Activated naive CD4-positive, alpha-beta T cell treated with anti-CD3 and anti-CD28 coated beads, Interleukin-2, amount 50 U/mL, for 24 hours (primary cell): ENCODE results near the gene ZNF497.
A peak's percentile ranks its signal among the peaks of the same experiment; 100 is the strongest.

Source experiments
- H3K27ac Mint-ChIP-seq: one replicate; pipeline ENCODE4 v1.8.0; 2021; ENCODE audit warnings: mild to moderate bottlenecking, mixed read lengths
- H3K27me3 Mint-ChIP-seq: one replicate; pipeline ENCODE4 v1.8.0; 2021; ENCODE audit warnings: mixed read lengths
- H3K36me3 Mint-ChIP-seq: one replicate; pipeline ENCODE4 v1.8.0; 2021; ENCODE audit warnings: mixed read lengths
- H3K4me1 Mint-ChIP-seq: one replicate; pipeline ENCODE4 v1.8.0; 2021; ENCODE audit warnings: mixed read lengths
- H3K4me3 Mint-ChIP-seq: one replicate; pipeline ENCODE4 v1.8.0; 2021; ENCODE audit warnings: mild to moderate bottlenecking, mixed read lengths
- H3K9me3 Mint-ChIP-seq: one replicate; pipeline ENCODE4 v1.8.0; 2021; ENCODE audit warnings: mixed read lengths

The ZNF497 gene

DNA sequence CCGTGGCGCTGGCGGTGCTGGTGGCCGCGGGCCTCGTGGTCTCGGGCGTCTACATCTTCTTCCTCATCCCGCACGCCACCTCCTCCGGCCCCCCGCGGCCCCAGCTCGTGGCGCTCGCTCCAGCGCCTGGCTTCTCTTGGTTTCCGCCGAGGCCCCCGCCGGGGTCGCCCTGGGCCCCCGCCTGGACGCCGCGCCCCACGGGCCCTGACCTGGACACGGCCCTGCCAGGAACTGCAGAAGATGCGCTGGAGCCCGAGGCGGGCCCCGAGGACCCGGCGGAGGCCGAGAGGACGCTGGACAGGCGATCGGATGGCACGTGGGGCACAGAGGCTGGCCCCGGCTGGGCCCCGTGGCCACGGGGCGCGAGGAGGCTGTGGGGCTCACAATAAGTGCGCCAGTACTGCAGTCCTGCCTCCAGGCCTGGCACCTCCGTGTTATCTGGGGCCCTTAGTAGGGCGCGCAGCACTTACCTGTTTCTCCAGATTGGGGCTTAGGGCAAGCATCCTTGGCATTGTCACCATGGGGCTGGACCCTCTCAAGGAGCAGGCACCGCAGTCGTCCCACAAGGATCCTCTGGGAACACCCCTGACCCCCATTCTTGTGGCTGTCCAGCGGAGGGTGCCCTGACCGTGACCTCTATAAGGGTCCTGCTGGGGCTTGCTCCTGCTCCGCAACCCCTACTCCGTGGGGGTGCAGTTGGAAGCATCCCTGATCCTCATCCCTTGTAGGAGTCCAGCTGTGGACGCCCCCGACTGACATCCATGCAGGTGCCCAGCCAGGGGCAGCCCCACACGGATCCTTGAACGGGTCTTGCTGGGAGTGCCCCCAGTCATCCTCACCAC lies 34.4 kb upstream of the ZNF497 start:
- Mint-ChIP-seq H3K4me1 (peaks cover 25% of the 10 kb centered on the region), H3K4me3 (no peak overlapping the region), H3K27me3 (peaks cover 1% of the 10 kb centered on the region), H3K9me3 (no peaks in the 10 kb centered on the region), H3K36me3 (peaks cover 17% of the 10 kb centered on the region), H3K27ac (no peak overlapping the region)

DNA sequence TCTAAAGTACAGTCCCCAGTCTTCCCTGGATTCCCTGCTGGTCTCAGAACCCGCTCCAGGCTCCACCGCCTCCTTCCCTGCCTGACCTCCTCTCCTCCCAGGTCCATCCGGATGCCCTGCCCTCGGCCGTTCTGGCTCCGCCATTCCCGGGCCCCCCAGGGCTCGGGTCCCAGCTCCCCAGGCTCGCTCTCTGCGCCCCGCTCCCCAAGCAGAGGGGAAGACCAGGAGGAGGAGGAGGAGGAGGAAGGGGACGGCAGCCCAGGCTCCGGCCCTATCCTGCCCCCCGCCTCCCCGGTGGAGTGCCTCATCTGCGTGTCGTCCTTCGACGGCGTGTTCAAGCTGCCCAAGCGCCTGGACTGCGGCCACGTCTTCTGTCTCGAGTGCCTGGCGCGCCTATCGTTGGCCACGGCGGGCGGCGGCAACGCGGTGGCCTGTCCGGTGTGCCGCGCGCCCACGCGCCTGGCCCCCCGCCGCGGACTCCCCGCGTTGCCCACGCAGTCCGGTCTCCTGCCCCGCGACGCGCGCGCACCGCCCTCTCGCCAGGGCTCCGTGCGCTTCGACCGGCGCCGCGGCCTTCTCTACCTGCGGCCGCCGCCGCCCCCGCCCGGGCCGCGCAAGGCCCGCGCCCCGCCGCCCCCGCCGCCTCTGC lies 33.6 kb upstream of the ZNF497 start:
- Mint-ChIP-seq H3K27ac (peak overlapping the region; percentile 46), H3K27me3 (peaks cover 1% of the 10 kb centered on the region), H3K36me3 (peaks cover 19% of the 10 kb centered on the region), H3K4me1 (peaks cover 21% of the 10 kb centered on the region), H3K9me3 (no peaks in the 10 kb centered on the region), H3K4me3 (no peak overlapping the region)

GRCh38 chr19:58395220-58395978 lies 32.8 kb upstream of the ZNF497 start, which contains the start of gene RNF225:
TSS of gene RNF225 (plus strand) at chr19:58395656. CDS start at chr19:58396090, 434 bp downstream.
- H3K27me3 Mint-ChIP-seq, result peaks cover 1% of the 10 kb centered on the region
- H3K9me3 Mint-ChIP-seq, result no peaks in the 10 kb centered on the region
- H3K4me3 Mint-ChIP-seq, result no peak within 1 kb of the TSS
- H3K36me3 Mint-ChIP-seq, result peaks cover 22% of the 10 kb centered on the region
- peak within 1 kb of the TSS; percentile 46 for H3K27ac Mint-ChIP-seq
- peaks cover 20% of the 10 kb centered on the region for H3K4me1 Mint-ChIP-seq

GRCh38 chr19:58394821-58395219 lies 32.3 kb upstream of the ZNF497 start:
- H3K4me3 Mint-ChIP-seq, result no peak overlapping the region
- H3K4me1 Mint-ChIP-seq, result peaks cover 18% of the 10 kb centered on the region
- H3K36me3 Mint-ChIP-seq, result peaks cover 22% of the 10 kb centered on the region
- H3K27ac Mint-ChIP-seq, result peak overlapping the region; percentile 41
- peaks cover 1% of the 10 kb centered on the region for H3K27me3 Mint-ChIP-seq
- H3K9me3 Mint-ChIP-seq, result no peaks in the 10 kb centered on the region

GRCh38 chr19:58393725-58394033 lies 31.1 kb upstream of the ZNF497 start:
- Mint-ChIP-seq H3K4me3 (no peak overlapping the region), H3K9me3 (no peaks in the 10 kb centered on the region), H3K27ac (no peak overlapping the region), H3K36me3 (peaks cover 28% of the 10 kb centered on the region), H3K27me3 (peaks cover 1% of the 10 kb centered on the region), H3K4me1 (peaks cover 27% of the 10 kb centered on the region)

DNA sequence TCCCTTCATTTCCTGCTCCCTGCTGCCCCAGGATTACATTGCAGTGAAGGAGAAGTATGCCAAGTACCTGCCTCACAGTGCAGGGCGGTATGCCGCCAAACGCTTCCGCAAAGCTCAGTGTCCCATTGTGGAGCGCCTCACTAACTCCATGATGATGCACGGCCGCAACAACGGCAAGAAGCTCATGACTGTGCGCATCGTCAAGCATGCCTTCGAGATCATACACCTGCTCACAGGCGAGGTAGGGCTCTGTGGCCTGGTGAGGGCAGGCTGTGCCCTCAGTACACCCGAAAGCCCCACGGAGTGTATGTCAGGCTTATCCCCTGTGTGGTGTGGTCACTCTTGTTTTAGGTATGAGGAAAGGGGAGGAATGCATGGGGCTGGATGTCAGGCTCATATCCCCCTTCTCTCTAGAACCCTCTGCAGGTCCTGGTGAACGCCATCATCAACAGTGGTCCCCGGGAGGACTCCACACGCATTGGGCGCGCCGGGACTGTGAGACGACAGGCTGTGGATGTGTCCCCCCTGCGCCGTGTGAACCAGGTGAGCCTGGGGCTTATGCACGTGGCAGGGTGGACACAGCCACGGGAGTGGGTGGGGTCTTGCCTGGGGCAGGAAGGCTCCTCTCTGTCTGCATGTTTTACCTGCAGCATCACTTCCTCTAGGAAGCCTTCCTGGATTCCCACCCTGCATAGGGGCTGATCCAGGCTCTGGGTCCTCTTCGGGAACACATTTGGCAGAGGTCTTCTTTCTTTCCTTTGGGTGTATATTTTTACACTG lies 30.6 kb upstream of the ZNF497 start:
- Mint-ChIP-seq H3K27me3 (peaks cover 1% of the 10 kb centered on the region), H3K4me3 (peak overlapping the region; percentile 36), H3K27ac (no peak overlapping the region), H3K4me1 (peaks cover 32% of the 10 kb centered on the region), H3K9me3 (no peaks in the 10 kb centered on the region), H3K36me3 (peaks cover 28% of the 10 kb centered on the region)

- Mint-ChIP-seq H3K4me3 (peak overlapping the region; percentile 96), H3K27ac (peak overlapping the region; percentile 68), H3K36me3 (peaks cover 20% of the 10 kb centered on the region), H3K9me3 (no peaks in the 10 kb centered on the region), H3K27me3 (no peaks in the 10 kb centered on the region), H3K4me1 (peaks cover 31% of the 10 kb centered on the region)
Observed at GRCh38 chr19:58388175-58388526, 25.6 kb upstream of the ZNF497 start.

- Mint-ChIP-seq H3K36me3 (peaks cover 18% of the 10 kb centered on the region), H3K4me3 (peak overlapping the region; percentile 96), H3K27me3 (no peaks in the 10 kb centered on the region), H3K27ac (peak overlapping the region; percentile 99), H3K9me3 (no peaks in the 10 kb centered on the region), H3K4me1 (peaks cover 31% of the 10 kb centered on the region)
Observed at GRCh38 chr19:58387338-58388174, 25.0 kb upstream of the ZNF497 start.

GRCh38 chr19:58386576-58387337 lies 24.2 kb upstream of the ZNF497 start, which contains the start of gene RPS5:
TSS of gene RPS5 (plus strand) at chr19:58387269. CDS start at chr19:58388138, 869 bp downstream.
- H3K4me1 Mint-ChIP-seq, result peaks cover 35% of the 10 kb centered on the region
- H3K36me3 Mint-ChIP-seq, result peaks cover 16% of the 10 kb centered on the region
- H3K9me3 Mint-ChIP-seq, result no peaks in the 10 kb centered on the region
- peak within 1 kb of the TSS; percentile 99 for H3K27ac Mint-ChIP-seq
- no peaks in the 10 kb centered on the region for H3K27me3 Mint-ChIP-seq
- peak within 1 kb of the TSS; percentile 96 for H3K4me3 Mint-ChIP-seq

- Mint-ChIP-seq H3K27me3 (no peaks in the 10 kb centered on the region), H3K27ac (peak overlapping the region; percentile 99), H3K9me3 (no peaks in the 10 kb centered on the region), H3K36me3 (peaks cover 16% of the 10 kb centered on the region), H3K4me3 (peak overlapping the region; percentile 96), H3K4me1 (peaks cover 38% of the 10 kb centered on the region)
Observed at GRCh38 chr19:58385891-58386575, 23.5 kb upstream of the ZNF497 start.

DNA sequence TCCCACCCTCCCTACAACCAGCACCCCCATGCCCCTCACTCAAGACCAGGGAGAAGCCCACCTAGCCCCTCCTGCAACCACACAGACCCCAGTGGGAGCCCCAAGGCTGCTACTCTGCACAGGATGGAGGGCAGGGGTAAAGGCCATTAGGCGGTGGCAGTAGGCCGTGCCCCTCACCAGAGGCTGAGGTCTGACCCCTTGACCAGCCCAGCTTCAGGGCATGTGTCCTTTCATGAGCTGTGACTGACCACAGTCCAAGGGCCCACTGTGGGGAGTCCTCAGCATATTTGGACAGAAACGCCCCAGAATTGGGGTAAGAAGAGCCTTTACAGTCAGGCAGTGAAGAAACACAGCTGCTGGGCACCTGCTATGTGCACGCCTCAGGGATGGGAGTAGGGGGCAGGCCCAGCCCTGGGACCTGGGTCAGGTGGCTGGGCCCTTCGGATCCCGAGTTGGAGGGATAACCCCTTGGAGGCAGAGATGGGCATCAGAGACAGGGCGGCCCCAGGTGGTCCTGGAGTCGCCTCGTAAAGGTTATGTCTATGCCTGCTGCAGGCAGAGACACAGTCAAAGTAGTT lies 22.9 kb upstream of the ZNF497 start:
- Mint-ChIP-seq H3K27me3 (no peaks in the 10 kb centered on the region), H3K4me1 (peaks cover 33% of the 10 kb centered on the region)

GRCh38 chr19:58382997-58383603 lies 20.5 kb upstream of the ZNF497 start:
- Mint-ChIP-seq H3K27ac (no peak overlapping the region), H3K4me1 (peaks cover 31% of the 10 kb centered on the region), H3K36me3 (peaks cover 6% of the 10 kb centered on the region), H3K27me3 (no peaks in the 10 kb centered on the region), H3K4me3 (peak overlapping the region; percentile 36), H3K9me3 (no peaks in the 10 kb centered on the region)

More for the DNA sequence above, 22.9 kb upstream of the ZNF497 start:
- H3K4me3 Mint-ChIP-seq, result peak overlapping the region; percentile 96
- H3K9me3 Mint-ChIP-seq, result no peaks in the 10 kb centered on the region
- H3K36me3 Mint-ChIP-seq, result peaks cover 13% of the 10 kb centered on the region
- peak overlapping the region; percentile 99 for H3K27ac Mint-ChIP-seq
